Right hindlimb (tissue), 1 donor: ENCODE data around the gene ASTE1.
"Not testable (repeated sequence)": the region's sequence is repeated elsewhere in the genome, so short reads cannot be mapped to it uniquely, and the experiment has no call there.

ENCODE experiments used
- DNase-seq: peaks from one replicate; pipeline ENCODE4 v3.0.0-alpha.2; 2018

ASTE1 gene

DNA sequence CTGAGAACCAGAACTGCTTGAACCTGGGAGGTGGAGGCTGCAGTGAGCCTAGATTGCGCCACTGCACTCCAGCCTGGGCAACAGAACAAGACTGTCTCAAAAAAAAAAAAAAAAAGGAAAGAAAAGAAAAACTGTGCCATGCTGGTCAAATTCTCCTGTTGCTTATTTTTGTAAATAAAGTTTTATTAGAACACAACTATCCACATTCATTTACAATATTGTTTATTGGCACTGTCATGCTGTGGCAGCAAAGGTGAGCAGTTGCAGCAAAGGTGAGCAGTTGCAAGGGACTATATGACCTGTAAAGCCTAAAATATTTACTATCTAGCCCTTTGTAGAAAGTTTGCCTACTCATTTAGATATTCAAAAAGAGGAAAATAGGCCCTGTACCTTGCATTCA is 18.3 kb downstream of the ASTE1 start:
- no peak for DNase-seq

DNA sequence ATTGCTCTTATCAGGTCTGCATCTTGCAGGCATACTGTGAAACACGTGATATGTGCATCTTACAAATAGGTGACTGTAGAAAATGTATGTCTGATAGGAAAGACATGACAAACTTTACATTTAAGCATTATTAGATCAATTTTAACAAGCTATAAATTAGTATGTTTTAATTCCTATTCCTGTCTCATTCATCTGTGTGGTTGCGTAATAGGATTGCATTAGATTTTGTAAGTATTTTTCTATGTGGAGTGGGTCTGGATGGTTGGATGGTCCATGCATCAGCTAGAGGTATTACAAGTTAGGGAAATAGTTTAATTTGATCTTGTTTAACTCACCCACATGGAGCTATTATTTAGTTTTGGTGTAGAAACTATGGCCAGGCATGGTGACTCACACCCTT is 18.8 kb downstream of the ASTE1 start:
- DNase-seq = no peak

DNA sequence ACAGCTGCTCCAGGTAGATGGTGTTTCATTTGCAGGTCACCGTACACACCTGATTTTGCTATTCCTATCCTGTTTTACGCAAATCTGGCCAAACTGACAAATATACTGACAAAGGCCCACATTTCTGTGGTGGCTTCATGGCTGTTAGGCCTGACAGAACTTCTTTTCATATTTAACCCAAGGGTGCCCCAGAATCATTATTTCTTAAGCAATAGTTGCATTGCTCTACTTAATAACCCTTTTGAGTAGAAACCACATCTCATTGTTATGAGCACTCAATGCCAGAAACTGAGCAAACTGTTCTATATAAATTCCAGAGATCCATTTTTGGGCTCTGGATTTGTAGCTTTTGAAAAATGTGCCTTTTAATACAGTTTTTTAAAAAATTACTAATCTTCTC is 19.4 kb downstream of the ASTE1 start:
- no peak for DNase-seq

DNA sequence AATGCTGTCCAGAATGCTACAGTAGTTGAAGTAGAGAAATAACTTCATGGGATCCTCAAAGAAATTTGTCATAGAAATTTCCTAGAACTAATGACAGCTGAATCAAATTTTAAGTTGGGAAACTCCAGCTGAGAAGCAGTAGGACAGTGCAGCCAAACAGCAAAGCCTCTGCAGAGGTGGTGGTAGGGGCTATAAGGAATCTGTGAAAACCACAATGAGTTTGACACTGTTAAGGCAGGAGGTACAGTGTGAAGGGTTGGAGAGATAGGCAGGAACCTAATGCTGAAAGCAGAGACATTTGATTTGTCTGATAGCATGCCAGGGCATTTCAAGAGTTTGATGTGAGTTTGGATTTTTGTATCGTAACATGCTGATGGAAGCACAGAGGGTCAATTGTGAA is 22.0 kb downstream of the ASTE1 start:
- no peak for DNase-seq

DNA sequence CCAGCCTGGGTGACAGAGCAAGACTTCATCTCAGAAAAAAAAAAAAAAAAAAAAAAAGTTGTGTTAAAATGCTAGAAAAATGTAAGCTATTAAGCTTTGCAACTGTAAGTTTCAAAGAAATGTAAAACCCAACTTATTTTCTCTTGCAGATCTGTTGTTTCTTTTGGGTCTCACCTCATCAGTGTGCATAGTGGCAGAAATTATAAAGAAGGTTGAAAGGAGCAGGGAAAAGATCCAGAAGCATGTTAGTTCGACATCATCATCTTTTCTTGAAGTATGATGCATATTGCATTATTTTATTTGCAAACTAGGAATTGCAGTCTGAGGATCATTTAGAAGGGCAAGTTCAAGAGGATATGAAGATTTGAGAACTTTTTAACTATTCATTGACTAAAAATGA is 25.6 kb downstream of the ASTE1 start:
- DNase-seq = no peak

DNA sequence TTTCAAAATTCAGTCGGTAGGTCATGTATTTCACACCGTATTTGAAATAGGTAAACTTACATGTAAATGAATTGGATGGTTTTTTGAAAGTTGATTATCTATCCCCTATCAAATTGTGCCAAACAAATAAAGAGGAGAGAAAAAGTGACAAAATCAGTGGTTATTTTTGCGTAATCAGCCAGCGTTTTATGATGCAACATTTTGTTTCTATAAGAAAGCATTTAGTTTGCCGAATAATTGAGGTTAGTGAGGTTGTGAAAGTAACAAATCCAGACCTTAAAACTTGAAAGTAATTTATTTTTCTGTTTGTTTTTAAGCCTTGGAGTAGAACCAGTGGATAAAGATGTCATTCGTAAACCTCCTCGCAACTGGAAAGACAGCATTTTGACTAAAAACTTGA is 29.3 kb downstream of the ASTE1 start:
- no peak for DNase-seq

DNA sequence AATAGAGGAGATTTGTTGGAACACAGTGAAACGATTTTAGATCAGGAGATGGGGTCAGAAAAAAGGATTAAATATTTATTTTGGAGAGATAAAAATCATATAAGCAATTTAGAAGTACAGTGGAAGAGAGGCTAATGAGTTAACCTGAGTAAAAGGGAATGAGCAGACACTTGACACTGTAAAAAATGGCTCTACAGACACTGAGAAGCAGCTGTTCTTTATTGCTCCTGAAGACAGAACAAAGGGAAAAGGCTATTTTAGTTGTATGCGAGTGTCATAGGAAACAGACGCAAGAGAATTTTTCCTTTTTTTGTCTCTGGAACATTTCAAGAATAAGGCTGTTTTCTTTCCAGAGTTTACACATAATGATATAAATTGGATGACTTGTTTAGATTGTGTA is 34.3 kb downstream of the ASTE1 start:
- DNase-seq = no peak

DNA sequence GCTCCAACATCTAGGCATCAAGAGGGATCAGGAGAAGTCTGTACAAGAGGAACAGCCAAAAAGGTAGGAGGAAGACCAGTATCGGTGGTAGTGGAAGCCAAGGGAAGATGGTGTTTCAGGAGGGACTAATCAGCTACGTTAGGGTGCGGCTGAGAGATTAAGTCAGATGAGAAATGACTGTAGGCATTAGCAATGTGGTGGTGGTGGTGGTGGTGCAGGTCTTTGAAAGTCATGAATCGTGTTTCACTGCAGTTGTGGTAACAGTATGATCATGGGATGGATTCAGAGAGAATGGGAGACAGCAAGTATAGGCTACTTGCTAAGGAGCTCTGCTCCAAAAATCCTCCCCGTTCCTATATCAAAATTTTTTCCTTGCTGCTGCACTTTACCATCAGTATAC is 35.5 kb downstream of the ASTE1 start:
- DNase-seq = no peak

DNA sequence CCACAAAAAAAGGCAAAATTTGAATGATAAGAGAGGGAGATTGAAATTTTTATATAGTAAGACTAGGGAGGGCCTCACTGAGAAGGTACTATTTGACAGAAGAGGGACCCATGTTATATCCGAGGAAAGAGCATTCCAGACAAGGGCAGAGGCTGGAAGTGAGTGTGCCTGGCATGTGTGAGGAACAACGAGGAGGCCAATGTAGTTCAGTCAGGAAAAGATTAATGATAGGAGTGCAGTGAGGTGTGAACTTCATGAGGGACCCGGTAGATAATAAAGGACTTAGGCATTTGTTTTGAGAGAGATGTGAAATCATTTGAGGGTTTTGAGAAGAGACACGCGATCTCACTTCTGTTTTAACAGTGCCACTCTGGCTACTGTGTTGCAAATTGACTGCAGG is 36.3 kb downstream of the ASTE1 start:
- no peak for DNase-seq

DNA sequence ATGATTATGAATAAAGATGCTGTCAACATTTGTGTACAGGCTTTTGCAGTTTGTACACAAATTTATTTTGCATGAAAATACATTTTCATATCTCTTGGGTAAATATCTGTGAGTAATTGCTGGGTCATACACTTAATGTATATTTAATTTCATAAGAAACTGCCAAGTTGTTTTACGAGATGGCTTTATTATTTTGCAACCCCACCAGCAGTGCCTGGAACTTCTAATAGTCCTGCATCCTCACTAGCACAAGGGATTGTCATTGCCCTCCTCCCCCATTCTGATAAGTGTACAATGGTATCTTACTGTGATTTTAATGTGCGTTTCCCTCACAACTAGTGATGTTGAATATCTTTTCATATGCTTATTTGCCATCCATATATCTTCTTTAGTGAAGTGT is 45.2 kb downstream of the ASTE1 start:
- no peak for DNase-seq

DNA sequence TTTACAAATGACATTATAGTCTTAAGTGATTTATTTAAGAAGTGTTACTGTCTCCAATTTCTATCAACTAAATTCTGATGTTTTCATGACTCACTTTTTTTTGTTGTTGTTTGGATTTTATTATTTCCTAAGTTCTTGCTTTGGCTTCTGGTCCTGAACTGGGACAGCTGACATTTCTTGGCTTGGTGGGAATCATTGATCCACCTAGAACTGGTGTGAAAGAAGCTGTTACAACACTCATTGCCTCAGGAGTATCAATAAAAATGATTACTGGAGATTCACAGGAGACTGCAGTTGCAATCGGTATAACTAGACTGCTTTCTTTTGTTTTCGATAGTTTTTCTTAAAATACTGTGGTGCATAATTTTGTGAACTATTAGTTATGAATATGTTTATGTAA is 47.5 kb downstream of the ASTE1 start:
- no peak for DNase-seq

DNA sequence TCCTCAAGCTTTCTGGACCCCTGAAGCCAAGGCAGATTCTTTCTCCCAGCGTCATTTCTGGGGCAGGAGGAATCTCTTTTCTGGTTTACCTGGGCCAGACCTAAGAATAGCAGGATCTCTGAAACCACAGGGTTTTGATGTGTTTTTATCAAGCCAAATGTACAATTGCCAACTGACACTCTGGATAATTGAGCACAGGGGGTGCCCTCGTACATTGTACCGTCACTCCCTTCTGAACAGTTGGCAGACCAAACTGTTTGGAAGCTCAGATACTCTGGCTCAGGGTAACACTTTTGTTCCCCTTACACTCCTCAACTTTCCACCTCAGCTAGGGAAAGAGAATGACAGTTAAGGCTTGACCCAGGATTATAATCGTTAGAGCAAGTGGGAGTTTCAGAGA is 49.9 kb downstream of the ASTE1 start:
- DNase-seq = no peak

DNA sequence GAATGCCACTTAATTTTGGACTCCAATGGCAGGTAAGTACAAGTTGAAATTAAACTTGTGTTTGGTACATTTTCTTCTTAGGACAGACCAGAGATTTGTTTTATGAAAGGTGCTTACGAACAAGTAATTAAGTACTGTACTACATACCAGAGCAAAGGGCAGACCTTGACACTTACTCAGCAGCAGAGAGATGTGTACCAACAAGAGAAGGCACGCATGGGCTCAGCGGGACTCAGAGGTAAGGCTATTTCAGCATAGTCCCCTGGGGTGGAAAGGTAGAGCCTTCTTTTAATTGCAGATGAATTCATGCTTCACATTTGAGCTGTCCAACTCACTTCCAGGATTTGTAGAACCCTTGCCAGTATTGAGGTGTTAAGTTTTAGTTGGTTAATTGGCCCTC is 51.4 kb downstream of the ASTE1 start:
- no peak for DNase-seq

DNA sequence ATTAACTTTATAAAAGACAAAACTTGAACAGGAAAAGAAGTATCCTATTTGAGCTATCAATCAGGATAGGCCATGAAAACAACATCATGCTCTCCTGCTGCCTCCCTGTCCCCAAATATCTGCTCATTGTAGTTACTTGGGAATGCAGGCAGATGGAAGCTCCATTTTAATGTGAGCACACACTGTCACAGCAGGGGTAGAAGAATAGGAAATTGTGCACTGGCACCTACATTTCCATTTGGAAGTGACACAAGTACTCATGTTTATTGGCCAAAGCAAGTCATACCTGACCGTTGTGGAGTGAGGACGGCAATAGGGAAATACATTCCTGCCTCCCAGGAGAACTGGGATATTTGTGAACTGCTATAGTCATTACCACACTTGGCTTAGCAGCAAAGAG is 52.4 kb downstream of the ASTE1 start:
- DNase-seq = no peak

DNA sequence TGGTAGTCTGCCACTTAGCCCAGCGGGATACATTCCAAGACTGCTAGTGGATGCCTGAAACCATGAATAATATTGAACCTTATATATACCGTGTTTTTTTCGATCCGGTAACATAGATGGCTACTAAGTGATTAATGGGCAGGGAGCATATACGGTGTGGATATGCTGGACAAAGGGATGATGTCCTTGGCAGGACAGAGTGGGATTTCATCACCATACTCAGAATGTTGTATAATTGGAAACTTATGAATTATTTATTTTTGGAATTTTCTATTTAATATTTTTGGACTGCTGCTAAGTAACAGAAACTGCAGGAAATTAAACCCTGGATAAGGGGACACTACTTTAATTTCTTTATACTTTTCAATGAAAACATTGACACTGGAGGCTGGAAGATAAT is 53.2 kb downstream of the ASTE1 start:
- DNase-seq = no peak

DNA sequence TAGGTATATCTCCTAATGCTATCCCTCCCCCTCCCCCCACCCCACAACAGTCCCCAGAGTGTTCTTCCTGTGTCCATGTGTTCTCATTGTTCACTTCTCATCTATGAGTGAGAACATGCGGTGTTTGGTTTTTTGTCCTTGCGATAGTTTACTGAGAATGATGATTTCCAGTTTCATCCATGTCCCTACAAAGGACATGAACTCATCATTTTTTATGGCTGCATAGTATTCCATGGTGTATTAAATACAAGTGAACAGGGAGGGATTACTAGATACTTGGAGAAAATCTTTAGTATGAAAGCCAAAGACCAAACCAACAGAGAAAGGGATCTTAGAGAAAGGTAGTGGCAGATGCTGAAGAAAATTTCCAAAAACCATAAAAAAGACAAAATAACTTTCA is 54.0 kb downstream of the ASTE1 start:
- DNase-seq = not testable (repeated sequence)

DNA sequence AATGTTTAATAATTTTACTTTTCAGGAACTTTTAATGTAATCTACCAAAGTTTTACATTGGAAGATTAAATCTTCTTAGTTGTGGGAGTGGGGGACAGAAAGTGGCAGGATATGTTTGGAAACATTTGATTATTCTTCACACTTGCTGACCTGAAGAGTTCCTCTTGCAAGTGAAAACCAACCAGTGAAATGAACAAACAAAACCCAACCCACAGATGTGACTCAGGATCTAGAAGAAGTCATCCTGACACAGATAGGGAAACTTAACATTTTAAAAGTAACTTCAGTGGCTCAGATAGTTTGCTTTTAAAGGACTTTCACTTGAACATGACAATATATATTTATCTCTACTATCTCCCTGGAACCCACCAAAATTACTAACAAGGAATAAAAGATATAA is 55.4 kb downstream of the ASTE1 start:
- no peak for DNase-seq

DNA sequence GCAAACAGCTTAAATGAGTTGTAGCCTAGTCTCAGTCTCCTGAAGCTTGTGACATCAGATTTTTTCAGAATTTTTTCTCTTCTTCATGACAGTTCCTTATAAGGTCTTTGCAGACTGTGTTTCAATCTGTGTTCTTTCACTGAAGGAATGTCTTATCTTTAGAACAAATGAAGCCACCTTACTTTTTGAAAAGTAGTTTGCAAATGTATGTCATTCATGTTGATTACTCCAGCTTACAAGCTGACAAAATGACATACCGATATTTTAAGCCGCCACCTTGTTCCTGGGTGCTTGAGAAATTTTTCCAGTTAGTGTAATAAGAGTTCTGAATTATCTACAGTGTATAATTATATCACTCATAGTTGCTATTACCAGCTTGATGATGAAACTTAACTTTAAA is 57.0 kb downstream of the ASTE1 start:
- DNase-seq = no peak

DNA sequence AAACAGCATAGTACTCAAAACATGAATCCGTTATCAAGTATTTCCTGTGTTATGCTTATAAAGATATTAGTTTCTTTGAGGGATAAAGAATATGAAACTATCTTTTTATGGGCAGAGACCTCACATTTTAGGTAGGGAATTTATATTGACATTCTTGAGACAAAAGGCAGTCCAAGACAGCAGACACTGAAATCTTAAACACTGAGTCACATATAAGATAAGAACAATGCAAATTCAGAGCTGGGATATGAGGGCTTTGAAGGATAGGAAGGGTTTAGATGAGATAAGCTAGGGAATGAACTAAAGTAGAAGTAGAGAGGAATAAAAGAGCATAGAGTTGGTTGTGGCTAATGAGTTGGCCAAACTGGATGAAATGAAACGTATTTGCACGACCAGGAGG is 58.4 kb downstream of the ASTE1 start:
- DNase-seq = no peak

DNA sequence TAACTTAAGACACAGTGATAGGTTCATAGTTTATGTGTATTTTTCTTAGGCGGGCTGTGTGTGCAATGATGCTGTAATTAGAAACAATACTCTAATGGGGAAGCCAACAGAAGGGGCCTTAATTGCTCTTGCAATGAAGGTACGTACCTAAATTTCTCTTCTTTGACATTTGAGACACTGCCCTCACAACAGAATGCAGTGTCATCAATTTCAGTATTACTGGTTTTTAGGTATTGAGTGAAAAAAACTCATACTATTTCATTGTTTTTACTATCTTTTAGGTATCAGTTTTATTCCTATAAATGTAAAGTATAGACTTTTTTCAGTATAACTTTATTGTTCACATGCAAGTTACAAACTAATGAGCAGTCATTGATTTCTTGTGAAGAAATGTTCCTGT is 59.3 kb downstream of the ASTE1 start:
- no peak for DNase-seq

DNA sequence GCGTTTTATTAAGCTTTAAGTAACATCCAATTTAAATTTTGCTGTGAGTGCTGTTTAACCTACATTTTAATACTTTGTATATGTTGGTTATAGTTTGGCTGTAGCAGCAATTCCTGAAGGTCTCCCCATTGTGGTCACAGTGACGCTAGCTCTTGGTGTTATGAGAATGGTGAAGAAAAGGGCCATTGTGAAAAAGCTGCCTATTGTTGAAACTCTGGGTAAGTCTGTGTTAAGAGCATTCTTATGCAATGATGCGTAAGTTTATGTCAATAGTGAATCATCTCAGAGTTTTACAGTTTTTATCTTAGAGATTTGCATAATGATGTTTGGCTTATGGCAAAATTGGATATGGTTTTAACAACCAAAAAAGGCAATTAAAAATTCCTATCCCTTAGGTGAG is 62.7 kb downstream of the ASTE1 start:
- no peak for DNase-seq
